H1 (cell line): ENCODE data around the gene USPL1. TPM values are rescaled to one million over a fixed set of nuclear protein-coding genes. Genes with fewer than 3 reads are reported as not detected.

Experiments used
- CTCF ChIA-PET: fragments of 300-600 bp; sonication (Branson Sonifier 250); formaldehyde crosslinking; loops from one replicate; lab custom pipeline; 2021; ENCODE audit not compliant: partially characterized antibody; lab: Charles Lee
- POLR2A ChIA-PET: fragments of 300-600 bp; sonication (Branson Sonifier 250); formaldehyde crosslinking; loops from one replicate; lab custom pipeline; 2021; ENCODE audit warnings: inconsistent platforms; ENCODE audit not compliant: partially characterized antibody; lab: Charles Lee
- DNase-seq, 2 experiments: peaks; one replicate each; pipeline versions ENCODE4 v3.0.0 to v3.0.0-alpha.2; 2010 to 2022; ENCODE audit warnings: low spot score in 2 of 2, low read depth in 1 of 2, mixed read lengths in 1 of 2
- FAIRE-seq: peaks from 2 replicates; lab custom pipeline; 2011; peaks lifted over from hg19 to GRCh38; lab: Jason Lieb, UNC
- H2AFZ ChIP-seq: 2 replicates; pipeline ENCODE4 v1.8.1; 2012; ENCODE audit warnings: low read length, inconsistent platforms
- H2AK5ac ChIP-seq: 2 replicates; pipeline ENCODE4 v1.6.1; 2013; ENCODE audit warnings: low read depth, low read length
- H2BK120ac ChIP-seq: replicated peaks from 2 replicates; pipeline ENCODE3; 2013; ENCODE audit warnings: low read depth, low read length, inconsistent platforms
- H2BK12ac ChIP-seq: 2 replicates; pipeline ENCODE4 v1.6.1; 2013; ENCODE audit warnings: low read depth, low read length
- H2BK15ac ChIP-seq: 2 replicates; pipeline ENCODE4 v1.6.1; 2013; ENCODE audit warnings: low read length
- H2BK20ac ChIP-seq: 2 replicates; pipeline ENCODE4 v1.6.1; 2013; ENCODE audit warnings: low read length
- H2BK5ac ChIP-seq: 2 replicates; pipeline ENCODE4 v1.6.1; 2013; ENCODE audit warnings: low read depth, low read length
- H3K14ac ChIP-seq: 2 replicates; pipeline ENCODE4 v1.6.1; 2013; ENCODE audit warnings: inconsistent platforms; ENCODE audit not compliant: insufficient read length
- H3K18ac ChIP-seq: 2 replicates; pipeline ENCODE4 v1.6.1; 2013; ENCODE audit warnings: low read length; ENCODE audit errors: extremely low read depth
- H3K23ac ChIP-seq: 2 replicates; pipeline ENCODE4 v1.6.1; 2013; ENCODE audit warnings: inconsistent platforms; ENCODE audit not compliant: insufficient read length
- H3K23me2 ChIP-seq: 2 replicates; pipeline ENCODE4 v1.6.1; 2013; ENCODE audit warnings: low read depth, low read length
- H3K27ac ChIP-seq: 2 replicates; pipeline ENCODE4 v1.6.1; 2011; ENCODE audit warnings: low read depth, low read length, inconsistent platforms
- H3K27me3 ChIP-seq, 4 experiments: replicated peaks in 1 of 4; 1 replicate in 1 of 4; 2 replicates in 3 of 4; pipeline versions ENCODE4 v1.6.1 to v1.8.1; 2011 to 2013; ENCODE audit warnings: low read length in 3 of 4, mild to moderate bottlenecking in 3 of 4, inconsistent platforms in 2 of 4, mixed read lengths in 2 of 4, moderate library complexity in 1 of 4; ENCODE audit not compliant: control insufficient read depth in 3 of 4, insufficient read depth in 3 of 4; ENCODE audit errors: extremely low read depth in 1 of 4
- H3K36me3 ChIP-seq, 4 experiments: 2 replicates each; pipeline versions ENCODE4 v1.6.1 to v1.8.1; 2011 to 2013; ENCODE audit warnings: mild to moderate bottlenecking in 4 of 4, low read length in 3 of 4, moderate library complexity in 2 of 4, control low read depth in 1 of 4, inconsistent platforms in 1 of 4; ENCODE audit not compliant: insufficient read depth in 4 of 4, control insufficient read depth in 2 of 4
- H3K4ac ChIP-seq: replicated peaks from 2 replicates; pipeline ENCODE3; 2013; ENCODE audit warnings: low read length, low read depth, mixed read lengths, inconsistent platforms; ENCODE audit not compliant: insufficient read length
- H3K4me1 ChIP-seq, 4 experiments: replicated peaks in 1 of 4; 1 replicate in 1 of 4; 2 replicates in 3 of 4; pipeline versions ENCODE4 v1.6.1 to v1.8.1; 2011 to 2013; ENCODE audit warnings: low read length in 3 of 4, inconsistent platforms in 2 of 4, mixed read lengths in 1 of 4; ENCODE audit not compliant: insufficient read depth in 4 of 4, control insufficient read depth in 3 of 4
- H3K4me2 ChIP-seq, 2 experiments: 2 replicates each; pipeline versions ENCODE4 v1.6.1 to v1.8.1; 2011 to 2013; ENCODE audit warnings: low read depth in 2 of 2, low read length in 2 of 2, control low read depth in 1 of 2, inconsistent platforms in 1 of 2, mild to moderate bottlenecking in 1 of 2; ENCODE audit not compliant: insufficient read depth in 1 of 2
- H3K4me3 ChIP-seq, 4 experiments: fragments of 200-600, 300-600 bp in 1 of 4; sonication (generic), shearing (Covaris generic), sonication (Bioruptor Twin) in 1 of 4; 2 replicates each; pipeline versions ENCODE4 v1.5.1 to v1.8.1; 2011 to 2016; ENCODE audit warnings: low read length in 4 of 4, low read depth in 3 of 4, control low read depth in 2 of 4, inconsistent platforms in 2 of 4, mild to moderate bottlenecking in 2 of 4, mixed read lengths in 1 of 4, moderate library complexity in 1 of 4; ENCODE audit not compliant: insufficient read depth in 2 of 4; ENCODE audit errors: extremely low read depth in 1 of 4
- H3K56ac ChIP-seq: replicated peaks from 2 replicates; pipeline ENCODE3; 2013; ENCODE audit warnings: low read depth, mild to moderate bottlenecking, mixed read lengths, low read length, inconsistent platforms; ENCODE audit not compliant: insufficient read length
- H3K79me1 ChIP-seq: 2 replicates; pipeline ENCODE4 v1.6.1; 2013; ENCODE audit warnings: low read depth, low read length, control low read depth
- H3K79me2 ChIP-seq, 2 experiments: 2 replicates each; pipeline versions ENCODE4 v1.6.1 to v1.8.1; 2012 to 2013; ENCODE audit warnings: low read length in 2 of 2, mild to moderate bottlenecking in 2 of 2, inconsistent platforms in 1 of 2; ENCODE audit not compliant: insufficient read depth in 2 of 2, control insufficient read depth in 1 of 2
- H3K9ac ChIP-seq, 4 experiments: replicated peaks in 1 of 4; 1 replicate in 1 of 4; 2 replicates in 3 of 4; pipeline versions ENCODE4 v1.6.1 to v1.8.1; 2011 to 2013; ENCODE audit warnings: low read depth in 3 of 4, low read length in 3 of 4, control low read depth in 2 of 4, mild to moderate bottlenecking in 2 of 4, moderate library complexity in 2 of 4, inconsistent platforms in 1 of 4; ENCODE audit errors: extremely low read depth in 1 of 4
- H3K9me3 ChIP-seq, 2 experiments: 2 replicates each; pipeline versions ENCODE4 v1.6.1 to v1.8.1; 2012 to 2013; ENCODE audit warnings: mild to moderate bottlenecking in 2 of 2, moderate library complexity in 2 of 2, control low read depth in 1 of 2, inconsistent platforms in 1 of 2, low read depth in 1 of 2, low read length in 1 of 2, mixed read lengths in 1 of 2; ENCODE audit not compliant: insufficient read depth in 2 of 2
- H4K20me1 ChIP-seq, 2 experiments: replicated peaks in 1 of 2; 2 replicates each; pipeline versions ENCODE3 to v1.8.1; 2011 to 2013; ENCODE audit warnings: inconsistent platforms in 2 of 2, low read length in 2 of 2, mild to moderate bottlenecking in 1 of 2; ENCODE audit not compliant: insufficient read depth in 2 of 2, control insufficient read depth in 1 of 2
- H4K5ac ChIP-seq: 2 replicates; pipeline ENCODE4 v1.6.1; 2013; ENCODE audit warnings: low read length, low read depth, mixed read lengths, inconsistent platforms; ENCODE audit not compliant: insufficient read length
- H4K8ac ChIP-seq: 2 replicates; pipeline ENCODE4 v1.8.0; 2013; ENCODE audit warnings: mild to moderate bottlenecking, moderate library complexity, low read length, inconsistent platforms; ENCODE audit not compliant: insufficient read depth; ENCODE audit errors: extremely low read depth
- H4K91ac ChIP-seq: replicated peaks from 2 replicates; pipeline ENCODE3; 2013; ENCODE audit warnings: low read length, mixed read lengths, inconsistent platforms; ENCODE audit not compliant: insufficient read length
- BCL11A ChIP-seq, 2 experiments: IDR thresholded peaks; one replicate each; pipeline ENCODE4 v1.6.1; 2011; ENCODE audit warnings: low read depth in 2 of 2, low read length in 2 of 2, mild to moderate bottlenecking in 2 of 2
- CHD2 ChIP-seq: IDR thresholded peaks from 2 replicates; pipeline ENCODE4 v1.6.1; 2012; ENCODE audit warnings: low read length, improper control_type of control experiment
- EZH2 ChIP-seq: fragments of 200-600 bp; sonication (generic); IDR thresholded peaks from 2 replicates; pipeline ENCODE4 v1.7.1; 2012; ENCODE audit warnings: low read depth, mild to moderate bottlenecking, moderate library complexity, low read length, inconsistent platforms; ENCODE audit not compliant: severe bottlenecking
- JUND ChIP-seq: IDR thresholded peaks from 2 replicates; pipeline ENCODE4 v1.6.1; 2011; ENCODE audit warnings: mild to moderate bottlenecking, improper control_type of control experiment, low read length
- POU5F1 ChIP-seq: IDR thresholded peaks from 2 replicates; pipeline ENCODE4 v1.6.1; 2011; ENCODE audit warnings: low read depth, mild to moderate bottlenecking, low read length, moderate library complexity
- WGBS, 2 experiments: shearing (Covaris generic) in 1 of 2; methylation state at CpG; one replicate each; pipeline versions ENCODE4 v1.1.6 to v1.1.7; 2013 to 2015; ENCODE audit warnings: low lambda C conversion rate in 2 of 2, mixed read lengths in 2 of 2, inconsistent platforms in 1 of 2, low coverage in 1 of 2, missing lambda C conversion rate in 1 of 2; ENCODE audit not compliant: insufficient replicate concordance in 2 of 2, insufficient coverage in 1 of 2, insufficient read length in 1 of 2; ENCODE audit errors: extremely low coverage in 1 of 2, missing lambda C conversion rate in 1 of 2; 5-methylcytosine and 5-hydroxymethylcytosine counted together
- polyA plus RNA-seq, 7 experiments: library from polyadenylated mRNA; depleted of rRNA in 3 of 7; stranded (reverse) in 5 of 7; unstranded in 2 of 7; fragments of >200 nt in 5 of 7; fragments of 200-250 nt in 2 of 7; gene quantifications; 1 replicate in 5 of 7; 2 replicates in 1 of 7; 4 replicates in 1 of 7; pipeline versions ENCODE4 v1.2.1 to v1.2.3, GENCODE V29; 2011 to 2013; ENCODE audit warnings: missing spikeins in 2 of 7, mixed read lengths in 2 of 7
- total RNA-seq: library from RNA; stranded (reverse); fragmentation: NEBNext Ultra II Directional; extraction: Animal tissue kit (Norgen Biotek cat#: 25700); gene quantifications from 2 replicates; pipeline ENCODE4 v1.2.1, GENCODE V29; 2021

USPL1 gene
- total and polyA plus RNA-seq, 2 of the 8 experiments (the other 6 are each of a cell fraction or from before 2014, with no cell fraction given) = 6.3 to 17.1 TPM

DNA sequence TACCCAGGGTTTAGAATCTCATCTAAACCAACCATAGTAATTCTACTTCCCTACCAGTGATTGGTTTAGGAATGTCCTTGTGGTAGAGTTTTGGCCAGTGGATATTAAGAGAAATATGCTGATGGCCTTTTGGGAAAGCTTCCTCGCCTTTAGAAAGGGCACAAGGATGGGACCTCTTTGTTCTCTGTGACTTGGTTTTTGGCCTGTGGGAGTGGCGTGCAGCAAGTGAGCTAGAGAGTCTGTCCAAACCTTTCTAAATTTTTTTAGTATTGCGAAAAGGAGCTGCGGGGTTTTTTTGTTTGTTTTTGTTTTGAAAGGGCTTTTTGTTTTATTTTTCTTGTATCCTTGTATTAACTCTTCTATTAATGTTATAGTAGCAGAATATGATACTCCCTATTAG lies 20.6 kb downstream of the USPL1 start:
- Histone ChIP-seq H2BK12ac (no peak overlapping the region), H3K4me1 (no peaks in the 10 kb centered on the region), H3K23me2 (no peaks in the 10 kb centered on the region), H3K36me3 (peaks cover 5 to 31% (median 17%) of the 10 kb centered on the region in 4 experiments), H3K4me3 (no peak overlapping the region), H2BK20ac (no peak overlapping the region), H3K56ac (no peak overlapping the region), H3K4ac (no peak overlapping the region), H4K8ac (no peak overlapping the region), H3K23ac (no peak overlapping the region), H2BK15ac (no peak overlapping the region), H2AK5ac (no peak overlapping the region), H4K20me1 (no peaks in the 10 kb centered on the region), H3K4me2 (no peak overlapping the region), H3K14ac (no peak overlapping the region), H3K79me1 (peaks cover 5% of the 10 kb centered on the region; the same call in 1 of the 2 replicates), H3K9me3 (no peaks in the 10 kb centered on the region), H4K5ac (no peak overlapping the region), H2BK5ac (no peak overlapping the region), H3K27me3 (no peaks in the 10 kb centered on the region), H2AFZ (no peak overlapping the region), H4K91ac (no peak overlapping the region), H3K9ac (no peak overlapping the region), H3K27ac (no peak overlapping the region), H3K79me2 (peaks cover 6 to 44% of the 10 kb centered on the region in 2 experiments; a peak in 3 of 4 replicates), H3K18ac (no peak overlapping the region), H2BK120ac (no peak overlapping the region)
- 96% methylated on average over 4 of the region's 4 CpGs; no CpG with 5 or more reads in 1 of the 2 experiments for WGBS, 2 experiments
- DNase-seq (no peak), FAIRE-seq (no peak)
- ChIA-PET CTCF (no interaction called here), POLR2A (no interaction called here)
- no peak for TF ChIP-seq CHD2
- TF ChIP-seq BCL11A (IDR thresholded peaks at IDR 0.05; ENCODE audit: low read depth in 2 of 2, low read length in 2 of 2) = no peak
- no peak for TF ChIP-seq EZH2
- TF ChIP-seq JUND = no peak
- TF ChIP-seq POU5F1 = no peak
